GM23338 (cell line): ENCODE results near the gene INPP4A. TPM values are rescaled to one million over a fixed set of nuclear protein-coding genes. Genes with fewer than 3 reads are reported as not detected.

Experiments
- ATAC-seq: fragments of 200-7000 bp; cut with Tn5 transposase; 3 replicates; pipeline ENCODE4 v1.9.1; 2020
- DNase-seq: peaks from one replicate; pipeline ENCODE4 v3.0.0-alpha.2; 2015; ENCODE audit warnings: low spot score
- H2AFZ ChIP-seq: fragments of 200-600 bp; sonication (generic); 2 replicates; pipeline ENCODE4 v1.8.0; 2016; ENCODE audit warnings: antibody characterized with exemption, mild to moderate bottlenecking, moderate library complexity
- H3F3A ChIP-seq: fragments of 200-600 bp; sonication (generic); replicated peaks from 2 replicates; pipeline ENCODE4 v1.8.0; 2017; ENCODE audit warnings: antibody characterized with exemption, mixed run types, low read depth
- H3K27ac ChIP-seq: fragments of 200-600 bp; sonication (generic); 2 replicates; pipeline ENCODE4 v1.6.1; 2016; ENCODE audit warnings: low read depth
- H3K27me3 ChIP-seq: fragments of 200-600 bp; sonication (generic); 2 replicates; pipeline ENCODE4 v1.8.0; 2016; ENCODE audit warnings: mild to moderate bottlenecking, mixed run types, moderate library complexity; ENCODE audit not compliant: insufficient read depth
- H3K36me3 ChIP-seq: fragments of 200-600 bp; sonication (generic); 2 replicates; pipeline ENCODE4 v1.8.0; 2016; ENCODE audit warnings: mild to moderate bottlenecking; ENCODE audit not compliant: insufficient read depth
- H3K4me1 ChIP-seq: fragments of 200-600 bp; sonication (generic); 2 replicates; pipeline ENCODE4 v1.8.0; 2016; ENCODE audit warnings: mild to moderate bottlenecking, moderate library complexity; ENCODE audit not compliant: insufficient read depth
- H3K4me2 ChIP-seq: fragments of 200-600 bp; sonication (generic); 2 replicates; pipeline ENCODE4 v1.7.1; 2017; ENCODE audit warnings: mixed run types
- H3K4me3 ChIP-seq: fragments of 200-600 bp; sonication (generic); 2 replicates; pipeline ENCODE4 v1.6.1; 2016; ENCODE audit warnings: mixed run types
- H3K79me2 ChIP-seq: fragments of 200-600 bp; sonication (generic); replicated peaks from 2 replicates; pipeline ENCODE4 v1.8.0; 2017; ENCODE audit warnings: mild to moderate bottlenecking; ENCODE audit not compliant: insufficient read depth
- H3K9me2 ChIP-seq: fragments of 200-600 bp; sonication (generic); 2 replicates; pipeline ENCODE4 v1.8.0; 2017; ENCODE audit not compliant: insufficient read depth
- H4K20me1 ChIP-seq: fragments of 200-600 bp; sonication (generic); replicated peaks from 2 replicates; pipeline ENCODE4 v1.8.0; 2017; ENCODE audit warnings: mild to moderate bottlenecking; ENCODE audit not compliant: insufficient read depth
- H3K27ac Mint-ChIP-seq: 2 replicates; pipeline ENCODE4 v1.8.0; 2020; ENCODE audit warnings: inconsistent platforms, mild to moderate bottlenecking, moderate library complexity, mixed read lengths
- H3K27me3 Mint-ChIP-seq: 3 replicates; pipeline ENCODE4 v1.8.0; 2022; ENCODE audit warnings: low read depth, mild to moderate bottlenecking, moderate library complexity, mixed read lengths, inconsistent platforms; ENCODE audit not compliant: insufficient read depth, poor library complexity
- H3K36me3 Mint-ChIP-seq: 3 replicates; pipeline ENCODE4 v1.8.0; 2021; ENCODE audit warnings: low read depth, mild to moderate bottlenecking, inconsistent platforms, moderate library complexity, mixed read lengths
- H3K4me1 Mint-ChIP-seq: 3 replicates; pipeline ENCODE4 v1.8.0; 2020; ENCODE audit warnings: mild to moderate bottlenecking, inconsistent platforms, mixed read lengths
- H3K4me3 Mint-ChIP-seq: 3 replicates; pipeline ENCODE4 v1.8.0; 2021; ENCODE audit warnings: moderate library complexity, mild to moderate bottlenecking, inconsistent platforms, mixed read lengths
- H3K9me3 Mint-ChIP-seq: 3 replicates; pipeline ENCODE4 v1.8.0; 2020; ENCODE audit warnings: moderate library complexity, mild to moderate bottlenecking, inconsistent platforms, mixed read lengths
- CREB1 ChIP-seq: fragments of 250-450 bp; sonication (Bioruptor Pico); IDR thresholded peaks from 2 replicates; pipeline ENCODE4 v1.5.0; 2020; ENCODE audit warnings: low read depth, mild to moderate bottlenecking, moderate library complexity
- EZH2 ChIP-seq: fragments of 200-600 bp; sonication (generic); IDR thresholded peaks from one replicate; pipeline ENCODE4 v1.8.0; 2017; ENCODE audit warnings: antibody characterized with exemption, mild to moderate bottlenecking, low read depth; ENCODE audit not compliant: unreplicated experiment
- EZH2phosphoT487 ChIP-seq: fragments of 200-600 bp; sonication (generic); IDR thresholded peaks from one replicate; pipeline ENCODE4 v1.8.1; 2018; ENCODE audit warnings: antibody characterized with exemption; ENCODE audit not compliant: unreplicated experiment
- JUNB ChIP-seq: IDR thresholded peaks from one replicate; pipeline ENCODE4 v1.6.1; 2016; ENCODE audit warnings: antibody characterized with exemption; ENCODE audit not compliant: unreplicated experiment
- NANOG ChIP-seq: IDR thresholded peaks from 2 replicates; pipeline ENCODE4 v1.6.1; 2016; ENCODE audit warnings: antibody characterized with exemption, borderline replicate concordance
- POLR2AphosphoS5 ChIP-seq: IDR thresholded peaks from 2 replicates; pipeline ENCODE4 v1.6.1; 2016; ENCODE audit warnings: antibody characterized with exemption, low read depth
- STAT1 ChIP-seq: IDR thresholded peaks from one replicate; pipeline ENCODE4 v1.6.1; 2016; ENCODE audit warnings: antibody characterized with exemption; ENCODE audit not compliant: unreplicated experiment
- ZNF114 ChIP-seq: fragments of 250-450 bp; sonication (Bioruptor Pico); IDR thresholded peaks from 2 replicates; pipeline ENCODE4 v1.5.0; 2020; ENCODE audit warnings: mild to moderate bottlenecking, moderate library complexity
- ZNF331 ChIP-seq: fragments of 250-450 bp; sonication (Bioruptor Pico); IDR thresholded peaks from 2 replicates; pipeline ENCODE4 v1.5.0; 2020; ENCODE audit warnings: low read depth, mild to moderate bottlenecking, moderate library complexity
- polyA plus RNA-seq: library from polyadenylated mRNA; unstranded; fragments of >200 nt; fragmentation: Nextera tagmentation; extraction: Ambion mirVana; gene quantifications from 2 replicates; pipeline ENCODE4 v1.2.1, GENCODE V29; 2016
- total RNA-seq: library from RNA; depleted of rRNA; stranded (reverse); fragments of >200 nt; shearing (Covaris generic); gene quantifications from 2 replicates; pipeline ENCODE4 v1.2.3, GENCODE V29; 2014
- TF ChIP-seq, protein P1 (sequence below), 2 experiments: fragments of 200-600 bp in 1 of 2; sonication (generic) in 1 of 2; conservative IDR thresholded peaks; 2 replicates each; pipeline versions ENCODE4 v1.5.1 to v1.6.1; 2016 to 2017; ENCODE audit warnings: antibody characterized with exemption in 2 of 2, low read depth in 2 of 2, mild to moderate bottlenecking in 2 of 2, moderate library complexity in 1 of 2
- TF ChIP-seq, protein P2 (sequence below): IDR thresholded peaks from 2 replicates; pipeline ENCODE4 v1.6.1; 2016; ENCODE audit warnings: antibody characterized with exemption
- TF ChIP-seq, protein P3 (sequence below): IDR thresholded peaks from one replicate; pipeline ENCODE4 v1.6.1; 2018; ENCODE audit warnings: antibody characterized with exemption; ENCODE audit not compliant: unreplicated experiment
- TF ChIP-seq, protein P4 (sequence below): fragments of 250-450 bp; sonication (Bioruptor Pico); IDR thresholded peaks from 2 replicates; pipeline ENCODE4 v1.5.0; 2020; ENCODE audit warnings: mild to moderate bottlenecking, moderate library complexity

Gene INPP4A
- total and polyA plus RNA-seq, 2 experiments from 2014 or later: 8.5 to 36.9 TPM

DNA sequence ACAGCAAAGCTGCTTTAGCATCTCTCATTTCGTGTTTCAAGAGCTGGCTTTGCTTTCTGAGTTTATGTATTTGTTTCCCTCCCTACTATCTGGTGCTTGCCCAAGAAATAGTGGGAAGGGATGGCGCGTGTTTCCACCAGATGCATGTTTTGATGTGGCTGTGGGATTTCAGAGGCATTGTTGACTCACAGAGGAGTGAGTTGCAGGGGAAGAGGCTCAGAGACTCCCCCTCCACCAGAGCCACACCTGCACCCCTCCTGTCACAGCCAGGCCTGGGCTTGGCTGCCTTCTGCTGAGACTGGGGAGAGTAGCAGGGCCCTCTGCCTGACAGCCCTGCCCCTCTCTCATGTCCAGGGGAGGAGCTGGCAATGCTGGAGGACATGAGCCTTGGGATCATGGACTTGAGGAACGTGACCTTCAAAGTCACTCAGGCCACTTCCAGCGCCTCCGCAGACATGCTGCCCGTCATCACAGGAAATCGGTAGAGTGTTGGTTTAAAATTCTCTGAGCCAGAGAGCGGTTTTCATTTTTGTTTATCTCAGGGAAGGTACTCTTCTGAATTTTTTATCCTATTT is 120.7 kb downstream of the INPP4A start:
- no peaks in the 10 kb centered on the region for H3K79me2 ChIP-seq
- no peaks in the 10 kb centered on the region for H3K27me3 ChIP-seq
- H3K4me3 ChIP-seq: no peak overlapping the region
- Mint-ChIP-seq H3K27ac (no peak overlapping the region), H3K27me3 (peaks cover 6% of the 10 kb centered on the region), H3K4me3 (no peak overlapping the region), H3K4me1 (no peaks in the 10 kb centered on the region), H3K9me3 (no peaks in the 10 kb centered on the region), H3K36me3 (peaks cover 39% of the 10 kb centered on the region)
- H3K9me2 ChIP-seq: no peaks in the 10 kb centered on the region
- H3F3A ChIP-seq: no peaks in the 10 kb centered on the region
- 0 out of 2 replicates have a peak, but pooled peaks cover 7% of the 10 kb centered on the region for H3K36me3 ChIP-seq
- TF ChIP-seq, protein P1, sequence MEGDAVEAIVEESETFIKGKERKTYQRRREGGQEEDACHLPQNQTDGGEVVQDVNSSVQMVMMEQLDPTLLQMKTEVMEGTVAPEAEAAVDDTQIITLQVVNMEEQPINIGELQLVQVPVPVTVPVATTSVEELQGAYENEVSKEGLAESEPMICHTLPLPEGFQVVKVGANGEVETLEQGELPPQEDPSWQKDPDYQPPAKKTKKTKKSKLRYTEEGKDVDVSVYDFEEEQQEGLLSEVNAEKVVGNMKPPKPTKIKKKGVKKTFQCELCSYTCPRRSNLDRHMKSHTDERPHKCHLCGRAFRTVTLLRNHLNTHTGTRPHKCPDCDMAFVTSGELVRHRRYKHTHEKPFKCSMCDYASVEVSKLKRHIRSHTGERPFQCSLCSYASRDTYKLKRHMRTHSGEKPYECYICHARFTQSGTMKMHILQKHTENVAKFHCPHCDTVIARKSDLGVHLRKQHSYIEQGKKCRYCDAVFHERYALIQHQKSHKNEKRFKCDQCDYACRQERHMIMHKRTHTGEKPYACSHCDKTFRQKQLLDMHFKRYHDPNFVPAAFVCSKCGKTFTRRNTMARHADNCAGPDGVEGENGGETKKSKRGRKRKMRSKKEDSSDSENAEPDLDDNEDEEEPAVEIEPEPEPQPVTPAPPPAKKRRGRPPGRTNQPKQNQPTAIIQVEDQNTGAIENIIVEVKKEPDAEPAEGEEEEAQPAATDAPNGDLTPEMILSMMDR (conservative IDR thresholded peaks at IDR 0.05; ENCODE audit: low read depth in 2 of 2): no peak
- TF ChIP-seq EZH2 (no peak), ZNF114 (CRISPR knock-in tag) (no peak), CREB1 (no peak), STAT1 (no peak), ZNF331 (no peak), JUNB (no peak), POLR2AphosphoS5 (no peak), NANOG (no peak), EZH2phosphoT487 (no peak)
- TF ChIP-seq, protein P2, sequence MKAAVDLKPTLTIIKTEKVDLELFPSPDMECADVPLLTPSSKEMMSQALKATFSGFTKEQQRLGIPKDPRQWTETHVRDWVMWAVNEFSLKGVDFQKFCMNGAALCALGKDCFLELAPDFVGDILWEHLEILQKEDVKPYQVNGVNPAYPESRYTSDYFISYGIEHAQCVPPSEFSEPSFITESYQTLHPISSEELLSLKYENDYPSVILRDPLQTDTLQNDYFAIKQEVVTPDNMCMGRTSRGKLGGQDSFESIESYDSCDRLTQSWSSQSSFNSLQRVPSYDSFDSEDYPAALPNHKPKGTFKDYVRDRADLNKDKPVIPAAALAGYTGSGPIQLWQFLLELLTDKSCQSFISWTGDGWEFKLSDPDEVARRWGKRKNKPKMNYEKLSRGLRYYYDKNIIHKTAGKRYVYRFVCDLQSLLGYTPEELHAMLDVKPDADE: no peak
- TF ChIP-seq, protein P3, sequence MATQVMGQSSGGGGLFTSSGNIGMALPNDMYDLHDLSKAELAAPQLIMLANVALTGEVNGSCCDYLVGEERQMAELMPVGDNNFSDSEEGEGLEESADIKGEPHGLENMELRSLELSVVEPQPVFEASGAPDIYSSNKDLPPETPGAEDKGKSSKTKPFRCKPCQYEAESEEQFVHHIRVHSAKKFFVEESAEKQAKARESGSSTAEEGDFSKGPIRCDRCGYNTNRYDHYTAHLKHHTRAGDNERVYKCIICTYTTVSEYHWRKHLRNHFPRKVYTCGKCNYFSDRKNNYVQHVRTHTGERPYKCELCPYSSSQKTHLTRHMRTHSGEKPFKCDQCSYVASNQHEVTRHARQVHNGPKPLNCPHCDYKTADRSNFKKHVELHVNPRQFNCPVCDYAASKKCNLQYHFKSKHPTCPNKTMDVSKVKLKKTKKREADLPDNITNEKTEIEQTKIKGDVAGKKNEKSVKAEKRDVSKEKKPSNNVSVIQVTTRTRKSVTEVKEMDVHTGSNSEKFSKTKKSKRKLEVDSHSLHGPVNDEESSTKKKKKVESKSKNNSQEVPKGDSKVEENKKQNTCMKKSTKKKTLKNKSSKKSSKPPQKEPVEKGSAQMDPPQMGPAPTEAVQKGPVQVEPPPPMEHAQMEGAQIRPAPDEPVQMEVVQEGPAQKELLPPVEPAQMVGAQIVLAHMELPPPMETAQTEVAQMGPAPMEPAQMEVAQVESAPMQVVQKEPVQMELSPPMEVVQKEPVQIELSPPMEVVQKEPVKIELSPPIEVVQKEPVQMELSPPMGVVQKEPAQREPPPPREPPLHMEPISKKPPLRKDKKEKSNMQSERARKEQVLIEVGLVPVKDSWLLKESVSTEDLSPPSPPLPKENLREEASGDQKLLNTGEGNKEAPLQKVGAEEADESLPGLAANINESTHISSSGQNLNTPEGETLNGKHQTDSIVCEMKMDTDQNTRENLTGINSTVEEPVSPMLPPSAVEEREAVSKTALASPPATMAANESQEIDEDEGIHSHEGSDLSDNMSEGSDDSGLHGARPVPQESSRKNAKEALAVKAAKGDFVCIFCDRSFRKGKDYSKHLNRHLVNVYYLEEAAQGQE: no peak
- TF ChIP-seq, protein P4, sequence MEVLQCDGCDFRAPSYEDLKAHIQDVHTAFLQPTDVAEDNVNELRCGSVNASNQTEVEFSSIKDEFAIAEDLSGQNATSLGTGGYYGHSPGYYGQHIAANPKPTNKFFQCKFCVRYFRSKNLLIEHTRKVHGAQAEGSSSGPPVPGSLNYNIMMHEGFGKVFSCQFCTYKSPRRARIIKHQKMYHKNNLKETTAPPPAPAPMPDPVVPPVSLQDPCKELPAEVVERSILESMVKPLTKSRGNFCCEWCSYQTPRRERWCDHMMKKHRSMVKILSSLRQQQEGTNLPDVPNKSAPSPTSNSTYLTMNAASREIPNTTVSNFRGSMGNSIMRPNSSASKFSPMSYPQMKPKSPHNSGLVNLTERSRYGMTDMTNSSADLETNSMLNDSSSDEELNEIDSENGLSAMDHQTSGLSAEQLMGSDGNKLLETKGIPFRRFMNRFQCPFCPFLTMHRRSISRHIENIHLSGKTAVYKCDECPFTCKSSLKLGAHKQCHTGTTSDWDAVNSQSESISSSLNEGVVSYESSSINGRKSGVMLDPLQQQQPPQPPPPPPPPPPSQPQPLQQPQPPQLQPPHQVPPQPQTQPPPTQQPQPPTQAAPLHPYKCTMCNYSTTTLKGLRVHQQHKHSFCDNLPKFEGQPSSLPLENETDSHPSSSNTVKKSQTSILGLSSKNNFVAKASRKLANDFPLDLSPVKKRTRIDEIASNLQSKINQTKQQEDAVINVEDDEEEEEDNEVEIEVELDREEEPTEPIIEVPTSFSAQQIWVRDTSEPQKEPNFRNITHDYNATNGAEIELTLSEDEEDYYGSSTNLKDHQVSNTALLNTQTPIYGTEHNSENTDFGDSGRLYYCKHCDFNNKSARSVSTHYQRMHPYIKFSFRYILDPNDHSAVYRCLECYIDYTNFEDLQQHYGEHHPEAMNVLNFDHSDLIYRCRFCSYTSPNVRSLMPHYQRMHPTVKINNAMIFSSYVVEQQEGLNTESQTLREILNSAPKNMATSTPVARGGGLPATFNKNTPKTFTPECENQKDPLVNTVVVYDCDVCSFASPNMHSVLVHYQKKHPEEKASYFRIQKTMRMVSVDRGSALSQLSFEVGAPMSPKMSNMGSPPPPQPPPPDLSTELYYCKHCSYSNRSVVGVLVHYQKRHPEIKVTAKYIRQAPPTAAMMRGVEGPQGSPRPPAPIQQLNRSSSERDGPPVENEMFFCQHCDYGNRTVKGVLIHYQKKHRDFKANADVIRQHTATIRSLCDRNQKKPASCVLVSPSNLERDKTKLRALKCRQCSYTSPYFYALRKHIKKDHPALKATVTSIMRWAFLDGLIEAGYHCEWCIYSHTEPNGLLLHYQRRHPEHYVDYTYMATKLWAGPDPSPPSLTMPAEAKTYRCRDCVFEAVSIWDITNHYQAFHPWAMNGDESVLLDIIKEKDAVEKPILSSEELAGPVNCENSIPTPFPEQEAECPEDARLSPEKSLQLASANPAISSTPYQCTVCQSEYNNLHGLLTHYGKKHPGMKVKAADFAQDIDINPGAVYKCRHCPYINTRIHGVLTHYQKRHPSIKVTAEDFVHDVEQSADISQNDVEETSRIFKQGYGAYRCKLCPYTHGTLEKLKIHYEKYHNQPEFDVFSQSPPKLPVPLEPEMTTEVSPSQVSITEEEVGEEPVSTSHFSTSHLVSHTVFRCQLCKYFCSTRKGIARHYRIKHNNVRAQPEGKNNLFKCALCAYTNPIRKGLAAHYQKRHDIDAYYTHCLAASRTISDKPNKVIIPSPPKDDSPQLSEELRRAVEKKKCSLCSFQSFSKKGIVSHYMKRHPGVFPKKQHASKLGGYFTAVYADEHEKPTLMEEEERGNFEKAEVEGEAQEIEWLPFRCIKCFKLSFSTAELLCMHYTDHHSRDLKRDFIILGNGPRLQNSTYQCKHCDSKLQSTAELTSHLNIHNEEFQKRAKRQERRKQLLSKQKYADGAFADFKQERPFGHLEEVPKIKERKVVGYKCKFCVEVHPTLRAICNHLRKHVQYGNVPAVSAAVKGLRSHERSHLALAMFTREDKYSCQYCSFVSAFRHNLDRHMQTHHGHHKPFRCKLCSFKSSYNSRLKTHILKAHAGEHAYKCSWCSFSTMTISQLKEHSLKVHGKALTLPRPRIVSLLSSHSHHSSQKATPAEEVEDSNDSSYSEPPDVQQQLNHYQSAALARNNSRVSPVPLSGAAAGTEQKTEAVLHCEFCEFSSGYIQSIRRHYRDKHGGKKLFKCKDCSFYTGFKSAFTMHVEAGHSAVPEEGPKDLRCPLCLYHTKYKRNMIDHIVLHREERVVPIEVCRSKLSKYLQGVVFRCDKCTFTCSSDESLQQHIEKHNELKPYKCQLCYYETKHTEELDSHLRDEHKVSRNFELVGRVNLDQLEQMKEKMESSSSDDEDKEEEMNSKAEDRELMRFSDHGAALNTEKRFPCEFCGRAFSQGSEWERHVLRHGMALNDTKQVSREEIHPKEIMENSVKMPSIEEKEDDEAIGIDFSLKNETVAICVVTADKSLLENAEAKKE (CRISPR knock-in tag): no peak
- no peak overlapping the region for H3K4me2 ChIP-seq
- ATAC-seq (no peak), DNase-seq (no peak)
- no peak overlapping the region for H3K27ac ChIP-seq
- no peak overlapping the region for H2AFZ ChIP-seq
- no peaks in the 10 kb centered on the region for H3K4me1 ChIP-seq
- peaks cover 11% of the 10 kb centered on the region; the same call in 1 of the 2 replicates for H4K20me1 ChIP-seq
